Gastrocnemius medialis (tissue), 4 donors: ENCODE data around the gene ZNF227.

Source experiments
- CTCF ChIP-seq, 5 experiments: fragments of 450-650 bp in 3 of 5; fragments of 200-600 bp in 2 of 5; sonication (generic) in 2 of 5; IDR thresholded peaks in 4 of 5; conservative IDR thresholded peaks in 1 of 5; 1 replicate in 4 of 5; 2 replicates in 1 of 5; pipeline ENCODE4 v1.5.1; 2016 to 2019; ENCODE audit warnings: antibody characterized with exemption in 5 of 5, mild to moderate bottlenecking in 3 of 5, moderate library complexity in 3 of 5
- POLR2A ChIP-seq, 2 donors: fragments of 450-650 bp; IDR thresholded peaks; one replicate each; pipeline ENCODE4 v1.6.1; 2017; ENCODE audit warnings: antibody characterized with exemption in 2 of 2, mild to moderate bottlenecking in 2 of 2, moderate library complexity in 2 of 2

DNA sequence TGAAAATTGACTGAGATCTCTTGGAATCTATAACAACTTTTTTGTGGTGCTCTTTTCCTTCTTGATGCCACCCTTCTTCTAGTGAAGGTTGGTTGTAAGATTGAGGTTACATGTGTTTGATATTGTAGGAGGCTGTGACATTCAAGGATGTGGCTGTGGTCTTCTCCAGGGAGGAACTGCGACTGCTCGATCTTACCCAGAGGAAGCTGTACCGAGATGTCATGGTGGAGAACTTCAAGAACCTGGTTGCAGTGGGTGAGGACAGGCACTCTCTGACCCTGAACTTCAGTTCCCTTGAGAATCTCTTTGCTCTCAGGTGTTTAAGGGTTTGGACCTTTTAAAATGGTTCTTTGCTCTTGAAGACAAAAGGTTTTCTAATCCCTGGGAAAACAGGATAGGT is 16.0 kb downstream of the ZNF227 start:
- TF ChIP-seq CTCF (IDR thresholded peaks at IDR 0.05 in 4 of 5, conservative IDR thresholded peaks at IDR 0.05 in 1 of 5) = no peak
- TF ChIP-seq POLR2A (IDR thresholded peaks at IDR 0.05) = no peak
